Ishikawa (cell line): ENCODE results near the gene MELTF.

Experiments
- CEBPB ChIP-seq: IDR thresholded peaks from 2 replicates; pipeline ENCODE4 v1.6.1; 2012
- CREB1 ChIP-seq: IDR thresholded peaks from 2 replicates; pipeline ENCODE4 v1.6.1; 2012; ENCODE audit warnings: low read depth
- EGR1 ChIP-seq: IDR thresholded peaks from 2 replicates; pipeline ENCODE4 v1.6.1; 2012
- EP300 ChIP-seq: IDR thresholded peaks from 2 replicates; pipeline ENCODE4 v1.6.1; 2012; ENCODE audit warnings: borderline replicate concordance
- FOXM1 ChIP-seq: IDR thresholded peaks from 2 replicates; pipeline ENCODE4 v1.6.1; 2012; ENCODE audit warnings: low read depth, borderline replicate concordance
- MAX ChIP-seq: IDR thresholded peaks from 2 replicates; pipeline ENCODE4 v1.6.1; 2012
- NFIC ChIP-seq: IDR thresholded peaks from 2 replicates; pipeline ENCODE4 v1.6.1; 2012
- RAD21 ChIP-seq: IDR thresholded peaks from 2 replicates; pipeline ENCODE4 v1.6.1; 2012; ENCODE audit warnings: low read depth
- REST ChIP-seq: IDR thresholded peaks from 2 replicates; pipeline ENCODE4 v1.6.1; 2012; ENCODE audit warnings: low read depth, mild to moderate bottlenecking
- TAF1 ChIP-seq: IDR thresholded peaks from 2 replicates; pipeline ENCODE4 v1.6.1; 2012; ENCODE audit warnings: low read depth, mild to moderate bottlenecking
- TCF12 ChIP-seq: IDR thresholded peaks from 2 replicates; pipeline ENCODE4 v1.6.1; 2012; ENCODE audit warnings: low read depth
- TEAD4 ChIP-seq: IDR thresholded peaks from 2 replicates; pipeline ENCODE4 v1.6.1; 2012
- USF1 ChIP-seq: IDR thresholded peaks from 2 replicates; pipeline ENCODE4 v1.6.1; 2012
- YY1 ChIP-seq: IDR thresholded peaks from 2 replicates; pipeline ENCODE4 v1.6.1; 2012; ENCODE audit warnings: low read depth
- ZBTB7A ChIP-seq: IDR thresholded peaks from 2 replicates; pipeline ENCODE4 v1.6.1; 2012; ENCODE audit warnings: low read depth

The MELTF gene

GRCh38 chr3:196963631-196963953 is 66.0 kb downstream of the MELTF start:
- TF ChIP-seq TAF1 (no peak), REST (no peak), USF1 (no peak), MAX (no peak), NFIC (no peak), ZBTB7A (no peak), FOXM1 (no peak), RAD21 (no peak), EGR1 (no peak), EP300 (no peak), TCF12 (no peak), YY1 (no peak), CEBPB (no peak), CREB1 (no peak)

- TF ChIP-seq TEAD4, result no peak
These were observed 66.5 kb downstream of the MELTF start for GRCh38 chr3:196962930-196963630.

- TF ChIP-seq FOXM1 (no peak), CEBPB (no peak), ZBTB7A (no peak), TAF1 (no peak)
These were observed 67.3 kb downstream of the MELTF start for GRCh38 chr3:196962108-196962929.

- TF ChIP-seq NFIC (no peak), FOXM1 (no peak), REST (no peak), ZBTB7A (no peak), TAF1 (no peak), MAX (no peak)
These were observed 74.8 kb downstream of the MELTF start for GRCh38 chr3:196954832-196955231.
